ENCODE measurements around the gene MOV10. TPM values are rescaled to one million over a fixed set of nuclear protein-coding genes. Genes with fewer than 3 reads are reported as not detected.

The MOV10 gene
- total and polyA plus RNA-seq, 2 donors (not counting 3 experiments of a cell fraction or from before 2014, with no cell fraction given) = 97.1 to 113 TPM

- DNase-seq (ENCODE audit: low read depth, low spot score) (no peak), FAIRE-seq (no peak)
- H3K9me1 ChIP-seq (replicated peaks; ENCODE audit: control insufficient read depth, extremely low read depth, insufficient read depth, low read length) = no peaks in the 10 kb centered on the region
- ChIA-PET POLR2A (interaction anchor here (1.0 kb wide), 1 partner anchor 13 kb away, joined by 4 read pairs; the partner anchor contains the start of gene PPM1J), CTCF (interaction anchor here (1.6 kb wide), 1 partner anchor 29 kb away, joined by 6 read pairs; no protein-coding TSS in a partner anchor)
- H3K36me3 ChIP-seq (ENCODE audit: control insufficient read depth in 2 of 2, extremely low read depth in 1 of 2, insufficient read depth in 2 of 2, low read length in 2 of 2) = peaks cover 12 to 24% of the 10 kb centered on the region in 2 experiments
- intact Hi-C loops (cut with micrococcal nuclease) = no loop called here
- H2AFZ ChIP-seq (ENCODE audit: low read depth, low read length) = no peak overlapping the region
- no peaks in the 10 kb centered on the region for H4K20me1 ChIP-seq (replicated peaks; ENCODE audit: control insufficient read depth, extremely low read depth, insufficient read depth, low read length)
- peak overlapping the region; percentile 88 for H3K27ac ChIP-seq (ENCODE audit: insufficient read depth, low read depth, low read length)
- no TSS peak for BruUV-seq (replicated peaks)
- H3K4me1 ChIP-seq (ENCODE audit: control insufficient read depth, extremely low read depth, insufficient read depth, low read length) = peaks cover 72% of the 10 kb centered on the region
- TF ChIP-seq EZH2 (IDR thresholded peaks at IDR 0.05; ENCODE audit: borderline replicate concordance, low read depth, low read length, severe bottlenecking) (no peak), CTCF (IDR thresholded peaks at IDR 0.05; ENCODE audit: extremely low read depth in 1 of 2, insufficient read depth in 1 of 2, low read depth in 1 of 2, low read length in 2 of 2) (no peak), JUN (IDR thresholded peaks at IDR 0.05; ENCODE audit: borderline replicate concordance, insufficient read depth, insufficient read length, low read depth) (no peak), FOS (IDR thresholded peaks at IDR 0.05; ENCODE audit: borderline replicate concordance, insufficient read depth, low read length) (no peak), POLR2AphosphoS5 (IDR thresholded peaks at IDR 0.05; ENCODE audit: insufficient read depth, low read depth, low read length) (no peak), POLR2A (IDR thresholded peaks at IDR 0.05; ENCODE audit: low read depth, low read length) (no peak), MYC (IDR thresholded peaks at IDR 0.05; ENCODE audit: low read depth, low read length) (no peak), MAX (IDR thresholded peaks at IDR 0.05; ENCODE audit: insufficient read depth, insufficient read length) (no peak), GATA2 (IDR thresholded peaks at IDR 0.05; ENCODE audit: insufficient read depth, insufficient read length, low read depth, low read length) (no peak)
- dilution Hi-C loops (cut with MboI; ENCODE audit: extremely low pct_ligation_motif_present, low sequenced_read_pairs) = no loop called here
- H3K9ac ChIP-seq (replicated peaks; ENCODE audit: extremely low read depth, insufficient read depth, low read length) = no peak overlapping the region
- no peaks in the 10 kb centered on the region for H3K9me3 ChIP-seq (replicated peaks; ENCODE audit: control insufficient read depth, insufficient read depth, low read length)
- H3K79me2 ChIP-seq (ENCODE audit: control insufficient read depth, insufficient read depth, low read length) = peaks cover 48% of the 10 kb centered on the region
- no peak overlapping the region for H3K4me3 ChIP-seq (replicated peaks in 1 of 3; ENCODE audit: insufficient read depth in 1 of 3, low read depth in 1 of 3, low read length in 3 of 3)
- H3K27me3 ChIP-seq (ENCODE audit: control insufficient read depth in 2 of 2, insufficient read depth in 2 of 2, low read length in 2 of 2) = no peaks in the 10 kb centered on the region
- H3K4me2 ChIP-seq (ENCODE audit: insufficient read depth, low read length) = peak overlapping the region; percentile 15
Observed at GRCh38 chr1:112702067-112702395, 27.6 kb downstream of the MOV10 start.
